ENCODE measurements around the gene C19orf53. TPM values are rescaled to one million over a fixed set of nuclear protein-coding genes. Genes with fewer than 3 reads are reported as not detected.
A peak's percentile ranks its signal among the peaks of the same experiment; 100 is the strongest.

C19orf53 gene
- total RNA-seq = 61.2 TPM
- polyA plus RNA-seq = 100 to 1,000 TPM; 205 to 244 (median 237) TPM

DNA sequence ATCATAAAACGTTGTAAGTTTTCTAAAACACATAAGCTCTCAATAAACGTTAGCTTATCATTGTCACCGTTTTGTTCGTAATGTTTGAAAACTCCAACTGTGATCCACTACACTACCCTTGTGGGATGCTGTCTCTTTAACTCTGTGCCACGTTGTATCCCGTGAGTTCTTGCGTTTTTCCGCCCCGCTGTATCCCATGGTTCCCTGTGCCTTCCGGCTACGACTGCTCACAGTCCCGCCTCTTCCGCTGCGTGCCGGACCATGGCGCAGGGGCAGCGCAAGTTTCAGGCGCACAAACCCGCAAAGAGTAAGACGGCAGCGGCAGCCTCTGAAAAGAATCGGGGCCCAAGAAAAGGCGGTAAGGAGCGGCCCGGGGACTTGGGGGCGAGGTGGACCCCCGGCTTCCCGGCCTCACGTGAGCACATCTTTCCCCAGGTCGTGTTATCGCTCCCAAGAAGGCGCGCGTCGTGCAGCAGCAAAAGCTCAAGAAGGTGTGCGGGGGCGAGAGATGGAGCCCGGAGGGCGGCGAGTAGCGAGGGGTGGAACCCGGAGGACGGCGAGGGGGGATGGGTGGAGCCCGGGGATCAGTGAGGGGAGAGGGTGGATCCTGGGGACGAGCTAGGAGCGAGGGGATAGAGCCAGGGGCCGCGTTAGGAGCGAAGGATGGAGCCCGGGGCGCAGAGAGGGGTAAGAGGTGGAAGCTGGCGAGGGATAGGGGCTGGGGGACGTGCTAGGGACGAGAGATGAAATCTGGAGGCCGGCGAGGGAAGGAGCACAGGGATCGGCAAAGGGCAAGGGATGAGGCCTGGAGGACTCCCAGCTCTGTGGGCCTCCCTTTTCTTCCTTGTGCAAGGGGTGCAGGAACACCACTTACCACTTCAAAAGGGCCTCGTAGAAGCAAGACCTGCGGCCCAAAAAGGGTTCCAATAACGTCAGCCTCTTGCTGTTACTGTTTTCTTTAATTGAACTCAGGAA is at the start of gene C19orf53:
Gene C19orf53, plus strand, starts transcription at position 240 of the 975 bp plus-strand sequence. Its CDS starts 22 bp downstream, at position 262.
- Mint-ChIP-seq H3K27me3 (no peaks in the 10 kb centered on the region), H3K9me3 (no peaks in the 10 kb centered on the region), H3K27ac (peak within 1 kb of the TSS; percentile 93 to 99 (median 99)), H3K4me3 (peak within 1 kb of the TSS; percentile 97 to 100 (median 98)), H3K36me3 (peaks cover 20% of the 10 kb centered on the region), H3K4me1 (peaks cover 6 to 44% (median 22%) of the 10 kb centered on the region in 4 donors)
- Histone ChIP-seq H3K9me3 (ENCODE audit: control insufficient read depth in 2 of 2, low read length in 2 of 2) (no peaks in the 10 kb centered on the region), H3K4me3 (ENCODE audit: low read depth, low read length) (peak within 1 kb of the TSS; percentile 81), H3K36me3 (ENCODE audit: control insufficient read depth, insufficient read depth, low read length) (peaks cover 43% of the 10 kb centered on the region), H3K27ac (ENCODE audit: insufficient read depth, low read length, poor library complexity, severe bottlenecking) (peak within 1 kb of the TSS; percentile 85), H3K27me3 (ENCODE audit: control insufficient read depth, insufficient read depth, low read length) (no peaks in the 10 kb centered on the region), H3K4me1 (ENCODE audit: control insufficient read depth, insufficient read depth, low read length, poor library complexity, severe bottlenecking) (peaks cover 9% of the 10 kb centered on the region)
- ATAC-seq (ENCODE audit: low read depth in 2 of 2) (peak; percentile 99 to 100), DNase-seq (peak; percentile 84 to 93 (median 84))

DNA sequence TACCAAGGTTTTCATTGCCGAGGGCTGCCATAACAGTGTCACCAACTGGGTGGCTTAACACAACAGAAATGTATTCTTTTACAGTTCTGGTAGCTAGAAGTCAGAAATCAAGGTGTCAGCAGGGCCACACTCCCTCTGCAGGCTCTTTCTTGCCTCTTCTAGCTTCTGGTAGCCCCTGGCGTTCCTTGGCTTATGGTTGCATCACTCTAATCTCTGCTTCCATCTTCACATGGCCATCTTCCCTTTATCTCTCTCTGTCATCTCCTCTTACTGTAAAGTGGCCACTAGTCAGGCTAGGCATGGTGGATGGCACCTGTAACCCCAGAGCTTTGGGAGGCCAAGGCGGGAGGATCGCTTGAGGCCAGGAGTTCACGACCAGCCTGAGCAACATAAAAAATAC is 47.9 kb upstream of the C19orf53 start:
- H3K4me1 ChIP-seq (ENCODE audit: control insufficient read depth, insufficient read depth, low read length, poor library complexity, severe bottlenecking) = peaks cover 4% of the 10 kb centered on the region
- no peaks in the 10 kb centered on the region for H3K9me3 ChIP-seq (ENCODE audit: control insufficient read depth in 2 of 2, low read length in 2 of 2)
- H3K36me3 ChIP-seq (ENCODE audit: control insufficient read depth, insufficient read depth, low read length) = no peaks in the 10 kb centered on the region
- no peak overlapping the region for H3K4me3 ChIP-seq (ENCODE audit: low read depth, low read length)
- no peak for DNase-seq
- Mint-ChIP-seq H3K36me3 (no peaks in the 10 kb centered on the region), H3K4me1 (peaks cover 3 to 9% (median 4%) of the 10 kb centered on the region in 4 donors), H3K4me3 (no peak overlapping the region), H3K27me3 (no peaks in the 10 kb centered on the region), H3K9me3 (no peaks in the 10 kb centered on the region), H3K27ac (no peak overlapping the region)
- no peaks in the 10 kb centered on the region for H3K27me3 ChIP-seq (ENCODE audit: control insufficient read depth, insufficient read depth, low read length)
- no peak for ATAC-seq (ENCODE audit: low read depth in 2 of 2)
- no peak overlapping the region for H3K27ac ChIP-seq (ENCODE audit: insufficient read depth, low read length, poor library complexity, severe bottlenecking)

DNA sequence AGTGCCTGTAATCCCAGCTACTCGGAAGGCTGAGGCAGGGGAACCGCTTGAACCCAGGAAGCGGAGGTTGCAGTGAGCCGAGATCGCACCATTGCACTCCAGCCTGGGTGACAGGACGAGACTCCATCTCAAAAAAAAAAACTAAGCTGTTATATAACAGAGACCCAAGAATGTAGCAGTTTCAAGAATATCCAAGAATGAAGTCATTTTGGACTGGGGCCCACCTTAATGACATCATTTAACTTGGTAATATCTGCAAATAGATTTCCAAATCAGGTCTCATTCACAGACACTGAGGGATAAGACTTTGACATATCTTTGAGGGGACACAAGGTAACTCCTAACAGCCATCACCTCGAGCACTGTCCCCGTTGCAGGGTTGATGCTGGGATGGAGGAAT is 46.5 kb upstream of the C19orf53 start:
- Histone ChIP-seq H3K27me3 (ENCODE audit: control insufficient read depth, insufficient read depth, low read length) (no peaks in the 10 kb centered on the region), H3K36me3 (ENCODE audit: control insufficient read depth, insufficient read depth, low read length) (no peaks in the 10 kb centered on the region), H3K4me1 (ENCODE audit: control insufficient read depth, insufficient read depth, low read length, poor library complexity, severe bottlenecking) (peaks cover 11% of the 10 kb centered on the region), H3K9me3 (ENCODE audit: control insufficient read depth in 2 of 2, low read length in 2 of 2) (no peaks in the 10 kb centered on the region), H3K4me3 (ENCODE audit: low read depth, low read length) (no peak overlapping the region), H3K27ac (ENCODE audit: insufficient read depth, low read length, poor library complexity, severe bottlenecking) (no peak overlapping the region)
- Mint-ChIP-seq H3K4me1 (peaks cover 4 to 19% (median 9%) of the 10 kb centered on the region in 4 donors), H3K9me3 (no peaks in the 10 kb centered on the region), H3K27me3 (no peaks in the 10 kb centered on the region), H3K4me3 (peak overlapping the region in 1 of 4 donors; percentile 10), H3K27ac (no peak overlapping the region), H3K36me3 (no peaks in the 10 kb centered on the region)
- DNase-seq (no peak), ATAC-seq (ENCODE audit: low read depth in 2 of 2) (no peak)

DNA sequence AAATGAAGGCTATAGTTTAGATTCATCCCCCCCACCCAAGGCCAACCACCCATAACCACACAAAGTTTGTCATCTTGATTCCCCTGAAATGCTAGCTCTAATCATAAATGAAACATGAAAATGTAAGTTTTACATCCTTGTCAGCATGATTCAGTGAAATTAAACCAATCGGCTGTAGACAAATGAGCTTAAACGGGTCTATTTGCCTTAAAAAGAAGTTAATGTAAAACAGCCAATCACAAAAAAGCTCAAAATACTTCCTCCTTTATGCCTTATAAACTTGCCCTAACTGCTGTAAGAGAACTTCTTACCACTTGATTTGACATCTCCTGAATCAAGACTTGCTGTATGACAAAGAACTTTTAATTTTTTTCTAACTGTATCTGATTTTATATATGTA is 44.4 kb upstream of the C19orf53 start:
- no peak for ATAC-seq (ENCODE audit: low read depth in 2 of 2)
- Mint-ChIP-seq H3K36me3 (no peaks in the 10 kb centered on the region), H3K4me1 (peaks cover 4 to 19% (median 9%) of the 10 kb centered on the region in 4 donors), H3K27ac (peak overlapping the region in 2 of 3 donors; percentile 47 to 79), H3K27me3 (no peaks in the 10 kb centered on the region), H3K4me3 (peak overlapping the region in 2 of 4 donors; percentile 80 to 88), H3K9me3 (no peaks in the 10 kb centered on the region)
- H3K4me3 ChIP-seq (ENCODE audit: low read depth, low read length) = no peak overlapping the region
- no peaks in the 10 kb centered on the region for H3K9me3 ChIP-seq (ENCODE audit: control insufficient read depth in 2 of 2, low read length in 2 of 2)
- no peaks in the 10 kb centered on the region for H3K27me3 ChIP-seq (ENCODE audit: control insufficient read depth, insufficient read depth, low read length)
- H3K4me1 ChIP-seq (ENCODE audit: control insufficient read depth, insufficient read depth, low read length, poor library complexity, severe bottlenecking) = peaks cover 11% of the 10 kb centered on the region
- DNase-seq = no peak
- H3K36me3 ChIP-seq (ENCODE audit: control insufficient read depth, insufficient read depth, low read length) = no peaks in the 10 kb centered on the region
- H3K27ac ChIP-seq (ENCODE audit: insufficient read depth, low read length, poor library complexity, severe bottlenecking) = no peak overlapping the region

DNA sequence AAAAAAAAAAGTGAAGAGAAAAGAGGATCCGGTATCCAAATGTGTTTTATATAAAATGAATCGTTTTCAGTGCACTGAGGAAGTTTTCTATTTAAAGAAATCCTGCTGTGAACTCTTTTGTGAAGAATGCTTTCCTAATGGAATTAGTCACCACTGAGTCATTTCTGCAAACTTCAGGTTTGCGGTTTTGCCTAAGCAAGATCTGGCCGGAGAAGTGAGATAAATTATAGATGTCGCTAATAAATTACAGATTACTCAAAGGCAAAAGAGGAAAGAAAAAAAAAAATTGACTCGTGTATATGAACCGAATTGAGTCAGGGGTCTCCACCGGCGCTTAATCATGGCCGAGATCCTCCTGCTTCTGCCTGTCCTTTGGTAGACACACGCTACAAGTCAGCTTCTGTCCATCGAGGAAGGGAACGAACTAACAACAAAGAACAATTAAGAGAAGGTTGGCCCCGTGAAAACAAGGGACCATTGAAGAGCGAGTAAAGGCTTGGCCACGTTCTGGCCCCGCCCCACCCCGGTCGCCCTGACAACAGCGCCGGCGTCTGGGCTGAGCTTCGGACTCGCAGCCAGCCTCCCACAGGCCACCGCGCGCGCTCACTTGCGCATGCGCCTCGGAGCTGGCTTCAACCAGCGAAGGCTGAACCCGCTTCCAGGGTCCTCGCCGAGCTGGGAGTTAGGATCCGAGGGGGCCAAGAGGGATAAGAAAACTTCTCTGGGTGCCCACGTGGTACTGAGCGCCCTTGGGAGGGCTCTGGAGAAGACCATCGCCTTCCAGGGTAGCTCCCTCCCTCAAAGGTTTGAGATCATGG is 42.9 kb upstream of the C19orf53 start:
- ATAC-seq (ENCODE audit: low read depth in 2 of 2) = peak; percentile 100

DNA sequence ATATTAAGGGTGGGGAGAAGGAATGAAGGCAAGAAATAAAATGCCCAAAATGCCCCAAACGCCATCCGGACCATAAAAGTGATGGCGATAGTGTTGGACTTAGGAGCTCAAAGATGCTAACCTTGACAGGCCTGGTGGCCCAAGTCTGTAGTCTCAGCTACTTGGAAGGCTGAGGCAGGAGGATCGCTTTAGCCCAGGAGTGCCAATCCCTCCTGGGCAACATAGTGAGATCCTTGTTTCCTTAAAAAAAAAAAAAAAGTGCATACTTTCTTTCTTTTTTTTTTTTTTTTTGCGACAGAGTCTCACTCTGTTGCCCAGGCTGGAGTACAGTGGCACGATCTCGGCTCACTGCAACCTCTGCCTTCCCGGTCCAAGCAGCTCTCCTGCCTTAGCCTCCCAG is 41.9 kb upstream of the C19orf53 start:
- no peak for DNase-seq
- ATAC-seq (ENCODE audit: low read depth in 2 of 2) = no peak
- Histone ChIP-seq H3K27me3 (ENCODE audit: control insufficient read depth, insufficient read depth, low read length) (no peaks in the 10 kb centered on the region), H3K4me3 (ENCODE audit: low read depth, low read length) (no peak overlapping the region), H3K27ac (ENCODE audit: insufficient read depth, low read length, poor library complexity, severe bottlenecking) (no peak overlapping the region), H3K36me3 (ENCODE audit: control insufficient read depth, insufficient read depth, low read length) (no peaks in the 10 kb centered on the region), H3K9me3 (ENCODE audit: control insufficient read depth in 2 of 2, low read length in 2 of 2) (no peaks in the 10 kb centered on the region), H3K4me1 (ENCODE audit: control insufficient read depth, insufficient read depth, low read length, poor library complexity, severe bottlenecking) (peaks cover 11% of the 10 kb centered on the region)
- Mint-ChIP-seq H3K4me1 (peaks cover 4 to 20% (median 9%) of the 10 kb centered on the region in 4 donors), H3K9me3 (no peaks in the 10 kb centered on the region), H3K4me3 (peak overlapping the region in 3 of 4 donors; percentile 80 to 97 (median 93)), H3K27me3 (no peaks in the 10 kb centered on the region), H3K27ac (no peak overlapping the region), H3K36me3 (no peaks in the 10 kb centered on the region)

More for the DNA sequence above, 42.9 kb upstream of the C19orf53 start:
- Mint-ChIP-seq H3K36me3 (no peaks in the 10 kb centered on the region), H3K4me1 (peaks cover 4 to 20% (median 9%) of the 10 kb centered on the region in 4 donors), H3K27ac (peak overlapping the region; percentile 53 to 91 (median 90)), H3K4me3 (peak overlapping the region; percentile 80 to 97 (median 93)), H3K9me3 (no peaks in the 10 kb centered on the region), H3K27me3 (no peaks in the 10 kb centered on the region)
- H3K36me3 ChIP-seq (ENCODE audit: control insufficient read depth, insufficient read depth, low read length) = no peaks in the 10 kb centered on the region
- H3K27me3 ChIP-seq (ENCODE audit: control insufficient read depth, insufficient read depth, low read length) = no peaks in the 10 kb centered on the region
- no peaks in the 10 kb centered on the region for H3K9me3 ChIP-seq (ENCODE audit: control insufficient read depth in 2 of 2, low read length in 2 of 2)
- DNase-seq = peak; percentile 90 to 95 (median 92)
- H3K4me1 ChIP-seq (ENCODE audit: control insufficient read depth, insufficient read depth, low read length, poor library complexity, severe bottlenecking) = peaks cover 11% of the 10 kb centered on the region
- H3K4me3 ChIP-seq (ENCODE audit: low read depth, low read length) = peak overlapping the region; percentile 86
- H3K27ac ChIP-seq (ENCODE audit: insufficient read depth, low read length, poor library complexity, severe bottlenecking) = peak overlapping the region; percentile 71

DNA sequence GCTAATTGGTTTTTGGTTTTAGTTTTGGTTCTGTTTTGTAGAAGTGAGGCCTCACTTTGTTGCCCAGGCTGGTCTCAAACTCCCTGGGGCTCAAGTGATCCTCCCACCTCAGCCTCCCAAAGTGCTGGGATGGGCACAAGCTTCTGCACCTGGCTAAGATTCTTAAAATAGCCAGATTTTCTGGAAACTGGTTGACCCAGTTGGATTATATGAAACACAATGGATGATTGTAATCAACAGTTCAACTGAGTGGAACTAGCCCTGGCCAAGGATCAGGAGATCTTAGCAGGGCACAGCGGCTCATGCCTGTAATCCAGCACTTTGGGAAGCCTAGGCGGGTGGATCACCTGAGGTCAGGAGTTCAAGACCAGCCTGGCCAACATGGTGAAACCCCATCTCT is 39.5 kb upstream of the C19orf53 start:
- Mint-ChIP-seq H3K4me1 (peaks cover 4 to 20% (median 9%) of the 10 kb centered on the region in 4 donors), H3K27me3 (no peaks in the 10 kb centered on the region), H3K27ac (no peak overlapping the region), H3K36me3 (no peaks in the 10 kb centered on the region), H3K4me3 (no peak overlapping the region), H3K9me3 (no peaks in the 10 kb centered on the region)
- no peak for ATAC-seq (ENCODE audit: low read depth in 2 of 2)
- Histone ChIP-seq H3K36me3 (ENCODE audit: control insufficient read depth, insufficient read depth, low read length) (no peaks in the 10 kb centered on the region), H3K27me3 (ENCODE audit: control insufficient read depth, insufficient read depth, low read length) (no peaks in the 10 kb centered on the region), H3K9me3 (ENCODE audit: control insufficient read depth in 2 of 2, low read length in 2 of 2) (no peaks in the 10 kb centered on the region), H3K4me1 (ENCODE audit: control insufficient read depth, insufficient read depth, low read length, poor library complexity, severe bottlenecking) (peaks cover 11% of the 10 kb centered on the region), H3K4me3 (ENCODE audit: low read depth, low read length) (no peak overlapping the region), H3K27ac (ENCODE audit: insufficient read depth, low read length, poor library complexity, severe bottlenecking) (no peak overlapping the region)
- DNase-seq = no peak
